ENCODE measurements around the gene SRPX2.

GRCh38 chrX:100600340-100600739 lies 43.7 kb upstream of the SRPX2 start:
- TF ChIP-seq CTCF (IDR thresholded peaks at IDR 0.05) (no peak), POLR2A (IDR thresholded peaks at IDR 0.05) (no peak)
